Ovary (tissue), 9 donors: ENCODE results near the gene TMEM164. TPM values are rescaled to one million over a fixed set of nuclear protein-coding genes. Genes with fewer than 3 reads are reported as not detected.

ENCODE experiments used
- DNase-seq, 5 donors: peaks; one replicate each; pipeline ENCODE4 v3.0.0-alpha.2; 2019 to 2020
- H3K27ac ChIP-seq, 2 donors: fragments of 200-600 bp; one replicate each; pipeline versions ENCODE4 v1.5.1 to v1.8.0; 2019 to 2022
- H3K27me3 ChIP-seq: fragments of 200-600 bp; one replicate; pipeline ENCODE4 v1.8.0; 2022
- H3K36me3 ChIP-seq: fragments of 200-600 bp; sonication (generic); one replicate; pipeline ENCODE4 v1.5.1; 2019
- H3K4me1 ChIP-seq: one replicate; pipeline ENCODE4 v1.8.1; 2013; ENCODE audit warnings: mild to moderate bottlenecking, moderate library complexity; ENCODE audit not compliant: insufficient read depth
- H3K4me3 ChIP-seq: fragments of 200-600 bp; sonication (generic); one replicate; pipeline ENCODE4 v1.5.1; 2017
- H3K9me3 ChIP-seq, 2 donors: fragments of 200-600 bp in 1 of 2; sonication (generic) in 1 of 2; one replicate each; pipeline versions ENCODE4 v1.5.1 to v1.8.1; 2013 to 2019; ENCODE audit warnings: mild to moderate bottlenecking in 1 of 2, moderate library complexity in 1 of 2
- EP300 ChIP-seq: sonication (generic); formaldehyde crosslinking; IDR thresholded peaks from one replicate; pipeline ENCODE4 v1.6.1; 2017; ENCODE audit warnings: antibody characterized with exemption
- POLR2A ChIP-seq: fragments of 450-650 bp; IDR thresholded peaks from one replicate; pipeline ENCODE4 v1.6.1; 2017; ENCODE audit warnings: antibody characterized with exemption, mild to moderate bottlenecking, moderate library complexity
- WGBS, 3 donors: extraction: QIAGEN DNeasy Blood & Tissue Kit in 1 of 3; methylation state at CpG; one replicate each; pipeline versions ENCODE4 v1.1.5 to v1.1.7; 2013 to 2017; 5-methylcytosine and 5-hydroxymethylcytosine counted together
- intact Hi-C, 4 donors: fragments of 100-400 bp; cut with DNase I; formaldehyde crosslinking; loops; one replicate each; pipeline versions ENCODE4 v1.11.0 to v1.15.1; 2022 to 2023
- polyA plus RNA-seq, 2 donors: library from polyadenylated mRNA; stranded (reverse); fragments of 200-250 nt in 1 of 2; fragments of 350-450 nt in 1 of 2; fragmentation: Illumina TruSeq in 1 of 2; extraction: RNeasy Lipid Tissue Mini Kit (QIAGEN cat#74804) in 1 of 2; gene quantifications; one replicate each; pipeline ENCODE4 v1.2.3, GENCODE V29; 2013 to 2014
- total RNA-seq, 7 donors: library from RNA; depleted of rRNA in 2 of 7; stranded (reverse); fragments of >200 nt in 2 of 7; fragmentation: NEBNext Ultra II Directional in 3 of 7; extraction: Animal tissue kit (Norgen Biotek cat#: 25700) in 3 of 7; gene quantifications; one replicate each; pipeline versions ENCODE4 v1.1.0 to v1.2.4, GENCODE V29; 2016 to 2023
- TF ChIP-seq, protein P1 (sequence below), 3 donors: fragments of 450-650 bp in 2 of 3; fragments of 200-600 bp in 1 of 3; IDR thresholded peaks; one replicate each; pipeline versions ENCODE4 v1.5.1 to v1.8.0; 2016 to 2022; ENCODE audit warnings: antibody characterized with exemption in 3 of 3, mild to moderate bottlenecking in 1 of 3
- donor health status: DM: no; HTN: no; CAD: no; lungs with moderate emphysema.
- donor health status: DM: no; HTN: no; CAD: no.
- donor health status: Bipolar disorder and iron deficiency.
- donor health status: DM: yes; HTN: yes; CAD: no.
- donor health status: DM: no; HTN: no; CAD: no.
- donor health status: DM: yes; HTN: yes; CAD: no.

Gene TMEM164
- total and polyA plus RNA-seq, 9 donors = 17.5 to 59.4 (median 32.4) TPM

GRCh38 chrX:110034036-110034435 lies 31.1 kb downstream of the TMEM164 start:
- no peak for DNase-seq
- H3K4me1 ChIP-seq = no peaks in the 10 kb centered on the region
- 65 to 90% (median 86%) methylated on average over 2 of the region's 2 CpGs for WGBS, 3 donors
- H3K27ac ChIP-seq = no peak overlapping the region
- H3K4me3 ChIP-seq = no peak overlapping the region
- intact Hi-C loops = no loop called here
- H3K9me3 ChIP-seq = no peaks in the 10 kb centered on the region
- no peaks in the 10 kb centered on the region for H3K36me3 ChIP-seq
- H3K27me3 ChIP-seq = no peaks in the 10 kb centered on the region
- TF ChIP-seq, protein P1, sequence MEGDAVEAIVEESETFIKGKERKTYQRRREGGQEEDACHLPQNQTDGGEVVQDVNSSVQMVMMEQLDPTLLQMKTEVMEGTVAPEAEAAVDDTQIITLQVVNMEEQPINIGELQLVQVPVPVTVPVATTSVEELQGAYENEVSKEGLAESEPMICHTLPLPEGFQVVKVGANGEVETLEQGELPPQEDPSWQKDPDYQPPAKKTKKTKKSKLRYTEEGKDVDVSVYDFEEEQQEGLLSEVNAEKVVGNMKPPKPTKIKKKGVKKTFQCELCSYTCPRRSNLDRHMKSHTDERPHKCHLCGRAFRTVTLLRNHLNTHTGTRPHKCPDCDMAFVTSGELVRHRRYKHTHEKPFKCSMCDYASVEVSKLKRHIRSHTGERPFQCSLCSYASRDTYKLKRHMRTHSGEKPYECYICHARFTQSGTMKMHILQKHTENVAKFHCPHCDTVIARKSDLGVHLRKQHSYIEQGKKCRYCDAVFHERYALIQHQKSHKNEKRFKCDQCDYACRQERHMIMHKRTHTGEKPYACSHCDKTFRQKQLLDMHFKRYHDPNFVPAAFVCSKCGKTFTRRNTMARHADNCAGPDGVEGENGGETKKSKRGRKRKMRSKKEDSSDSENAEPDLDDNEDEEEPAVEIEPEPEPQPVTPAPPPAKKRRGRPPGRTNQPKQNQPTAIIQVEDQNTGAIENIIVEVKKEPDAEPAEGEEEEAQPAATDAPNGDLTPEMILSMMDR (IDR thresholded peaks at IDR 0.05) = no peak
- TF ChIP-seq POLR2A (no peak), EP300 (no peak)

DNA sequence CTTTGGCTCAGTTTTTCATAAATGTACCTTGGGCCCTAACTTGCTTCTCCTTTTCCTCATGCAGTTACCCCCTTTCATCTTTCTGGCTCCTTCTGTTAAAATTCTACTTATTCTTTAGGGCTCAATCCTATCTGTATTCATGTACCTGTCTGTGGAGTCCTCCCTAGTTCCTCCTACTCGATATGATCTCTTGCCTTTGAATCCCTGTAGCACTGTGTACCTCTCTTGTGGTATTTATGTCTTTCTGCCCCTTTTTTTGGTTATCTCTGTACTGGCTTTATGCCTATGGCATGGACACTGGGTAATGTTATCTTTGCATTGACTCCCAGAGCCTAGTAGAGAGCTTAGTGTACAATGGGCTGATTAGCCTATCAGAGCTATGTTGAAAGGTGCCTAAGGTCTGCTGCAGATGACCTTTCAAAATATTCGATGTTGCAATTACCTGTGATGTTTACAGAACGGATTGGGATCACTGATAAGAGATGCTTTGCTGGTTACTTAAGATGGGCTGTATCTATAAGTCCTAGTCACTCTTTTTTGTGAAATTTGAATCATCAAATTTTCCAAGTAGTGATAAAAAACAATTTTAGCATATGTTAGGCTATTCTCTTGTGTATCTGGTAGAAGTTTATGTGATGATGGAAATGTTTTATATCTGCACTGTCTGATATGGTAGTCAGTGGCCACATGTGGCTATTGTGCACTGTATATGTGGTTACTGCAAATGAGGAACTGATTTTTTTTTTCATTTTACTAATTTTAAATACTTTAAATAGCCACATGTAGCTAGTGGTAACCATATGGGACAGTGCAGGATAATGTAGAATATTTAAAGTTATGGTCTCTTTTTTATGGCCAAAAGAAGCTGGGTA lies 33.5 kb downstream of the TMEM164 start:
- H3K4me1 ChIP-seq = no peaks in the 10 kb centered on the region
- no peaks in the 10 kb centered on the region for H3K36me3 ChIP-seq
- H3K27me3 ChIP-seq = no peaks in the 10 kb centered on the region
- H3K27ac ChIP-seq = no peak overlapping the region
- TF ChIP-seq EP300 = no peak
- TF ChIP-seq, protein P1 (IDR thresholded peaks at IDR 0.05) = no peak
- TF ChIP-seq POLR2A = no peak
- no peaks in the 10 kb centered on the region for H3K9me3 ChIP-seq
- WGBS, 3 donors = 48 to 67% (median 67%) methylated on average over 3 of the region's 3 CpGs
- H3K4me3 ChIP-seq = no peak overlapping the region
- intact Hi-C loops = no loop called here
- DNase-seq = no peak

GRCh38 chrX:110037178-110037577 lies 34.3 kb downstream of the TMEM164 start:
- DNase-seq = no peak
- no peak overlapping the region for H3K4me3 ChIP-seq
- 76 to 85% (median 82%) methylated on average over 2 of the region's 2 CpGs for WGBS, 3 donors
- H3K4me1 ChIP-seq = no peaks in the 10 kb centered on the region
- H3K9me3 ChIP-seq = no peaks in the 10 kb centered on the region
- H3K36me3 ChIP-seq = no peaks in the 10 kb centered on the region
- no peak for TF ChIP-seq POLR2A
- TF ChIP-seq, protein P1 (IDR thresholded peaks at IDR 0.05) = no peak
- TF ChIP-seq EP300 = no peak
- intact Hi-C loops = no loop called here
- H3K27ac ChIP-seq = no peak overlapping the region
- H3K27me3 ChIP-seq = no peaks in the 10 kb centered on the region

DNA sequence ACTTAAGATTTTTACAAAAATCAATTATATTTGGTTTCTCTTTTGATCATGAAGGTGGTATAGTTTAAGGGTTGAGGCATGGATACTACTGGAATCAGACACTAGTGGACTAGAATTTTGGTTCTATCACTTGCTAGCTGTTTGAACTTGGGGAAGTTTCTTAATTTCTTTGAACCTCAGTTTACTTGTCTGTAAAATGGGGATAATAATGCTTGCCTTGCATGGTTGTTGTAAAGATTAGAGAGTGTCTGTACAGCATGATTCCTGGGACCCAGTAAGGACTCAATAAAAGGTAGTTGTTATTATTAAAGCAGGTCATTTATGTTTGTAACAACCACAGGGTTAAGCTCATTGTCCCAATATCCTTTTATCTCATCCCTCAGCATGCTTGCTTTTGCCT lies 36.0 kb downstream of the TMEM164 start:
- no peak for DNase-seq
- no peaks in the 10 kb centered on the region for H3K9me3 ChIP-seq
- H3K27ac ChIP-seq = no peak overlapping the region
- TF ChIP-seq EP300 (no peak), POLR2A (no peak)
- TF ChIP-seq, protein P1 (IDR thresholded peaks at IDR 0.05) = no peak
- intact Hi-C loops = no loop called here
- H3K36me3 ChIP-seq = no peaks in the 10 kb centered on the region
- no peaks in the 10 kb centered on the region for H3K27me3 ChIP-seq
- no peak overlapping the region for H3K4me3 ChIP-seq
- no peaks in the 10 kb centered on the region for H3K4me1 ChIP-seq
